ENCODE results near the gene KPNB1.
A peak's percentile ranks its signal among the peaks of the same experiment; 100 is the strongest.

Gene KPNB1

DNA sequence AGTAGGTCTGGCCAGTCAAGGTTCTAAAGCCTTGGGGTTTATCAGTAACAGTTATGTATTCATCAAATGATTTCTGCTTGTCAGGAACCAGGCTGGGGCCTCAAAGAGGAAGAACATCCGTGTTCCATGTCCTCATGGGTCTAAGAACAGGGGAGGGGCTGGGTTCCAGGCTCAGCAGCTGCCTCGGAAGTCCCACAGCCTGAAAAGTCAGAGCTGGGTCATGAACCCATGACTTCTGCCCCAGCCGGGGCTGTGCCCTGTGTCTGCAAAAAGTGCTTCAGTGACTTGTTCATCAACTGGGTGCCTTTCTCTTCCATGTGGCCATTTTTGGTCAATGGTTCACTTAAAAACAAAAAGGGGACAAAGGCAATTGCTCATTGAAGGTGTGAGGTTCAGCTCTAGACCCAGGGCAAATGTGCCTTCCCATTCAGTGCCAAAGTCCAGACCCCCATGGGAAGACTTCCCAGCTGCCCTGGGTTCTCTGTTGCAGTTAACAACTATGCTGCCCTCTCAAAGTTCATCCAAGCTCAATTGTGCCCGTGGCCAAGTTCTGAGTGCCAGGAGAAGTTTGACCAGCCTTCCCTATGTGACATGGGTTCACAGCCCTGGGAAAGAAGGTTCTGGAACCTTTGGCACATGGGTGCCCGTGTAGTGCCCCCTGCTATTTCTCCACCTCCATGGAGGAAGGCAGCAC lies 62.8 kb downstream of the KPNB1 start:
- H2AFZ ChIP-seq (ENCODE audit: low read depth, low read length): no peak overlapping the region
- no peak overlapping the region for H3K4me3 ChIP-seq (ENCODE audit: low read depth in 1 of 2, low read length in 2 of 2)
- H3K9me3 ChIP-seq (ENCODE audit: insufficient read depth, low read length, severe bottlenecking): no peaks in the 10 kb centered on the region
- H3K9ac ChIP-seq (ENCODE audit: low read depth, low read length): no peak overlapping the region
- DNase-seq (no peak), ATAC-seq (ENCODE audit: insufficient read depth, low read depth) (no peak)
- H3K79me2 ChIP-seq (ENCODE audit: insufficient read depth, low read length): no peaks in the 10 kb centered on the region
- H3K27me3 ChIP-seq (ENCODE audit: insufficient read depth, low read length, poor library complexity): peaks cover 2% of the 10 kb centered on the region
- H3K36me3 ChIP-seq (ENCODE audit: insufficient read depth, low read length): no peaks in the 10 kb centered on the region
- no peak overlapping the region for H3K4me2 ChIP-seq (ENCODE audit: insufficient read depth, low read length)
- TF ChIP-seq EZH2 (IDR thresholded peaks at IDR 0.05; ENCODE audit: borderline replicate concordance, low read depth, low read length, severe bottlenecking): no peak
- TF ChIP-seq, protein P1, sequence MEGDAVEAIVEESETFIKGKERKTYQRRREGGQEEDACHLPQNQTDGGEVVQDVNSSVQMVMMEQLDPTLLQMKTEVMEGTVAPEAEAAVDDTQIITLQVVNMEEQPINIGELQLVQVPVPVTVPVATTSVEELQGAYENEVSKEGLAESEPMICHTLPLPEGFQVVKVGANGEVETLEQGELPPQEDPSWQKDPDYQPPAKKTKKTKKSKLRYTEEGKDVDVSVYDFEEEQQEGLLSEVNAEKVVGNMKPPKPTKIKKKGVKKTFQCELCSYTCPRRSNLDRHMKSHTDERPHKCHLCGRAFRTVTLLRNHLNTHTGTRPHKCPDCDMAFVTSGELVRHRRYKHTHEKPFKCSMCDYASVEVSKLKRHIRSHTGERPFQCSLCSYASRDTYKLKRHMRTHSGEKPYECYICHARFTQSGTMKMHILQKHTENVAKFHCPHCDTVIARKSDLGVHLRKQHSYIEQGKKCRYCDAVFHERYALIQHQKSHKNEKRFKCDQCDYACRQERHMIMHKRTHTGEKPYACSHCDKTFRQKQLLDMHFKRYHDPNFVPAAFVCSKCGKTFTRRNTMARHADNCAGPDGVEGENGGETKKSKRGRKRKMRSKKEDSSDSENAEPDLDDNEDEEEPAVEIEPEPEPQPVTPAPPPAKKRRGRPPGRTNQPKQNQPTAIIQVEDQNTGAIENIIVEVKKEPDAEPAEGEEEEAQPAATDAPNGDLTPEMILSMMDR (IDR thresholded peaks at IDR 0.05; ENCODE audit: borderline replicate concordance, extremely low read depth, low read length, poor library complexity, severe bottlenecking): no peak
- H3K4me1 ChIP-seq (ENCODE audit: insufficient read depth, low read length): peaks cover 3% of the 10 kb centered on the region
- H3K27ac ChIP-seq (ENCODE audit: low read length): no peak overlapping the region
- H4K20me1 ChIP-seq (ENCODE audit: insufficient read depth, low read length): no peaks in the 10 kb centered on the region; the same call in 1 of the 2 replicates

DNA sequence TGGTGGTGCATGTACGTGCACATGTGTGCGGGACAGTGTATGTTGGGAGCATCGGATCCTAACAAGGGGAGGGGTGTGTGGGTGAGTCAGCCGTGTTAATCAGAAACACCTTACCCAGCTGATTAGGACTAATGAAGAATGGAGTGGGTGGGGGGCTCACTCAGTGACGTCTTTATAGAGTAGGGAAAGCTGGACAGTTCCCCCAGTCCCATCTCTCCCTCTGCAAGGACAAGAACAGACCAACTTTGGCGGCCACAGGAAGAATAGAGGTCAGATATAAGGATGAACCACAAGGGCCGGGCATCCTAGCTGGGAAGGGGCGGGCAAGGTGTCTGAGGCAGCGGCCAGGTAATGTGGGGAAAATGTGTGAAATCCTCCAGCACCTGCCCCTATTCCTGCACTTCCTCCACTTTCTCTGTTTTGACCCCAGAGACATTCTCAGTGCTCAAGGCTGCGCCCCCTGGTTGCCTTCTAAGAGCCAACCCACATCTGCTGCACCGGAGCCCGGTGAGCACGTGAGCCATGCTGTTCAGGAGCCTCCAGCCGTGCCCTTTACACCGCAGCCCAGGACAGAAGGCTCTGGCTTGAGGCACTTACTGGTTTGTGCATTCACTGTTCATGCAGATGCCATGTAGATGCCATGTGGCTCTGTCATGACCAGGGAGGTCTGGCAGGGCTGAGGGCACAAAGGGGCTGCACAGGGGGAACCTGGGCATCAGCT lies 64.4 kb downstream of the KPNB1 start:
- no peak for TF ChIP-seq EZH2 (IDR thresholded peaks at IDR 0.05; ENCODE audit: borderline replicate concordance, low read depth, low read length, severe bottlenecking)
- TF ChIP-seq, protein P1 (IDR thresholded peaks at IDR 0.05; ENCODE audit: borderline replicate concordance, extremely low read depth, low read length, poor library complexity, severe bottlenecking): peak; percentile 22
- H3K4me1 ChIP-seq (ENCODE audit: insufficient read depth, low read length): peaks cover 20% of the 10 kb centered on the region
- no peak overlapping the region for H3K27ac ChIP-seq (ENCODE audit: low read length)
- H3K36me3 ChIP-seq (ENCODE audit: insufficient read depth, low read length): no peaks in the 10 kb centered on the region
- DNase-seq (no peak), ATAC-seq (ENCODE audit: insufficient read depth, low read depth) (no peak)
- no peaks in the 10 kb centered on the region for H3K9me3 ChIP-seq (ENCODE audit: insufficient read depth, low read length, severe bottlenecking)
- H3K9ac ChIP-seq (ENCODE audit: low read depth, low read length): no peak overlapping the region
- H3K4me2 ChIP-seq (ENCODE audit: insufficient read depth, low read length): no peak overlapping the region
- H3K27me3 ChIP-seq (ENCODE audit: insufficient read depth, low read length, poor library complexity): peaks cover 13% of the 10 kb centered on the region
- H3K79me2 ChIP-seq (ENCODE audit: insufficient read depth, low read length): no peaks in the 10 kb centered on the region
- peaks cover 4% of the 10 kb centered on the region; the same call in 1 of the 2 replicates for H4K20me1 ChIP-seq (ENCODE audit: insufficient read depth, low read length)
- H3K4me3 ChIP-seq (ENCODE audit: low read depth in 1 of 2, low read length in 2 of 2): no peak overlapping the region
- no peak overlapping the region for H2AFZ ChIP-seq (ENCODE audit: low read depth, low read length)

DNA sequence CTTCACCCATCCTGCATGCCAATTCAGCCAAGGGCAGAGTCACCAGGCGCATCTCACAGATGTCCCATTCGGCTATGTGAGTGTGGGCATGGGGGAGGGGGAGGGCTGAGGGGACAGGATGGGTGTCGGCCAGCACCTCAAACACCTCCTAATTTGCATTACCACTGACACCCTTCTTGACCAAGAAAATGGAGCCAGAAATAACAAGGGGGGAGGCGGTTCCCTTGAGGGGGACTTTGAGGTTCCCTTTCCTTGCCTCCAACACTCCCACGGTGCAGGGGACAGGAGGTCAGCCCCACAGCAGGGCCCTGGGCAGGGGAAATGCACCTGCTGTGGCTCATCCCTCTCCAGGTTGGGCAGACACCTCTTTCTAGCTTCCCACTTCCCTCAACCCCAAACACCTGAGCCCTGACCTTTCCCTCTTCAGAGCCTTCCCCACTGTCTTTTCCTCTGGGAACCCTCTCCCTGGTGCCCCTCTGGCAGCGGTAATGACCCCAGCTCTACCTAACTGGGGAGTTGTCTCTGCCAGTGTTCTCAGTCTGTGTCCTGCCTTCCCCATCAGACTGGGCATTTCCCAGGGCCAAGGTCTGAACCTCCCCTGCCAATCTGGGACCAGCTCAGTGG lies 65.2 kb downstream of the KPNB1 start:
- Histone ChIP-seq H3K9me3 (ENCODE audit: insufficient read depth, low read length, severe bottlenecking) (no peaks in the 10 kb centered on the region), H3K27ac (ENCODE audit: low read length) (no peak overlapping the region), H3K4me3 (ENCODE audit: low read depth in 1 of 2, low read length in 2 of 2) (no peak overlapping the region), H3K4me2 (ENCODE audit: insufficient read depth, low read length) (no peak overlapping the region), H4K20me1 (ENCODE audit: insufficient read depth, low read length) (peaks cover 7% of the 10 kb centered on the region; the same call in 1 of the 2 replicates), H3K27me3 (ENCODE audit: insufficient read depth, low read length, poor library complexity) (peaks cover 20% of the 10 kb centered on the region), H3K79me2 (ENCODE audit: insufficient read depth, low read length) (no peaks in the 10 kb centered on the region), H3K36me3 (ENCODE audit: insufficient read depth, low read length) (no peaks in the 10 kb centered on the region), H2AFZ (ENCODE audit: low read depth, low read length) (no peak overlapping the region), H3K4me1 (ENCODE audit: insufficient read depth, low read length) (peaks cover 27% of the 10 kb centered on the region), H3K9ac (ENCODE audit: low read depth, low read length) (no peak overlapping the region)
- TF ChIP-seq EZH2 (IDR thresholded peaks at IDR 0.05; ENCODE audit: borderline replicate concordance, low read depth, low read length, severe bottlenecking): no peak
- TF ChIP-seq, protein P1 (IDR thresholded peaks at IDR 0.05; ENCODE audit: borderline replicate concordance, extremely low read depth, low read length, poor library complexity, severe bottlenecking): no peak
- ATAC-seq (ENCODE audit: insufficient read depth, low read depth) (no peak), DNase-seq (no peak)
